ENCODE data around the gene NPLOC4.

- no peak for TF ChIP-seq POLR2A (IDR thresholded peaks at IDR 0.05)
- no peak for TF ChIP-seq CTCF (IDR thresholded peaks at IDR 0.05)
- no peak for TF ChIP-seq EP300 (IDR thresholded peaks at IDR 0.05)
These were observed 91.6 kb downstream of the NPLOC4 start for GRCh38 chr17:81545160-81545949.
